T-helper 1 cell treated with Interleukin-12 subunit alpha and Interleukin-12 subunit beta and Interleukin-4 antibody, amounts not matched to agents 30 ng/mL and 1 ng/mL, for 36 hours (primary cell): Measurements from ENCODE around the gene NAA60. TPM values are rescaled to one million over a fixed set of nuclear protein-coding genes. Genes with fewer than 3 reads are reported as not detected.

Experiments used
- intact Hi-C: fragments of 100-400 bp; cut with micrococcal nuclease; formaldehyde crosslinking; loops from one replicate; pipeline ENCODE4 v1.15.1; 2024
- total RNA-seq: library from RNA; stranded (reverse); gene quantifications from 2 replicates; pipeline ENCODE4 v1.2.3, GENCODE V29; 2022

NAA60 gene
- total RNA-seq, 1 donor from 2014 or later, result 53.7 TPM

GRCh38 chr16:3501783-3502400 lies 58.4 kb downstream of the NAA60 start:
- intact Hi-C loops, result loop anchor here (2.0 to 10.0 kb wide), 5 partner anchors 60 to 427 kb away; partner anchors contain the start of genes CREBBP, NAA60 and ZNF597

DNA sequence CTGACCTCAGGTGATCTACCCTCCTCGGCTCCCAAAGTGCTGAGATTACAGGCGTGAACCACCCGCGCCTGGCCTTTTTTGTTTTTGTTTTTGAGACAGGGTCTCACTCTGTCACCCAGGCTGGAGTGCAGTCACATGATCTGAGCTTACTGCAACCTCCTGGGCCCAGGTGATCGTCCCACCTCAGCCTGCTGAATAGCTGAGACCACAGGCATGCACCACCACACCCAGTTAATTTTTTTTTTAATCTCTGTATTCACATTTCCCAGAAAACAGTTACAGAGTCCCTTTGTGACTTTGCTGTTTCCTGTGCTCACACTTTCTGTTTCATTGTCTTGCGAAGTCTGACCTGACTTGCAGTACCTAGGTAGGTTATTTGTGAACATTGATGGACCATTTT lies 60.0 kb downstream of the NAA60 start:
- intact Hi-C loops, result loop anchor here (1.0 to 10.0 kb wide), 7 partner anchors 8 to 499 kb away; partner anchors contain the start of genes CREBBP, NAA60, ZNF263 and ZNF597

GRCh38 chr16:3508736-3509135 lies 65.3 kb downstream of the NAA60 start:
- intact Hi-C loops, result loop anchor here (1.0 to 10.0 kb wide), 3 partner anchors 8 to 434 kb away; partner anchors contain the start of gene CREBBP

DNA sequence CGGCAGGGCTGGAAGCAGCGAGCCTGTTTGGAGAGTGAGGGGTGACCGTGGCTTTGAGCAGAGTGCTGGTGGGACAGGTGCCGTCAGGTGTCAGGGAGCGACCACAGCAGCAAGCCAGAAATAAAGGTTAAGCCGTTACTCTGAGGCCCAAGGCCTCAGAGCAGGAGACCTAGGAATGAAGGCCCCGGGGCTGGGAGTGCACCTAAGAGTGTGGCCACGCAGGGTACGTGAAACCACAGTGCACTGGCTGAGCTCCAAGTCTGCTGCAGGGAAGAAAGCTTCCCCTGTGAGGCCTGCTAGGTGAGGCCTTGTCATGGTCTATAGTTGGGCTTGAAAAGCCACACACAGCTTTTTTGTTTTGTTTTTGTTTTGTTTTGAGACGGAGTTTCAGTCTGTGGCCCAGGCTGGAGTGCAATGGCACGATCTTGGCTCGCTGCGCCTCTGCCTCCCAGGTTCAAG lies 66.0 kb downstream of the NAA60 start:
- intact Hi-C loops, result loop anchor here (1.0 to 10.0 kb wide), 3 partner anchors 9 to 435 kb away; partner anchors contain the start of gene CREBBP

GRCh38 chr16:3510416-3510815 lies 66.9 kb downstream of the NAA60 start:
- intact Hi-C loops, result no loop called here

- intact Hi-C loops, result loop anchor here (1.0 kb wide), 1 partner anchor 8 kb away; no protein-coding TSS in a partner anchor
These were observed 68.1 kb downstream of the NAA60 start for GRCh38 chr16:3511286-3512180.

- intact Hi-C loops, result no loop called here
These were observed 70.6 kb downstream of the NAA60 start for GRCh38 chr16:3513892-3514583.

DNA sequence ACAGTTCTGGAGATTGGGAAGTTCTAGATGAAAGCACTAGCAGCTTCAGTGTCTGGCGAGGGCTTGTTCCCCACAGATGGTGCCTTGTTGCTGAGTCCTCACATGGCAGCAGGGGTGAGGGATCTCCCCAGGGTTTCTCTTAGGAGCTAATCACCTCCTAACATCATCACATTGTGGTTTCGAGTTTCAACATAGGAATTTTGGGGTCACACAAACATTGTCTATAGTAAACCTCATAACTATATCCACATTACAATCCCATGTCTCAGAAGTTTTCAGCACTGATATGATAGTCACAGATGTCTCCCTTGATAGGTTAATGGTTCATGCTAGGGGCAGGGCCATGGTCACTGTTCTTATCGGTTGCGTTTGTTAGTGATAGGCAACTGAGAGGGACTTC lies 71.1 kb downstream of the NAA60 start:
- intact Hi-C loops, result no loop called here

DNA sequence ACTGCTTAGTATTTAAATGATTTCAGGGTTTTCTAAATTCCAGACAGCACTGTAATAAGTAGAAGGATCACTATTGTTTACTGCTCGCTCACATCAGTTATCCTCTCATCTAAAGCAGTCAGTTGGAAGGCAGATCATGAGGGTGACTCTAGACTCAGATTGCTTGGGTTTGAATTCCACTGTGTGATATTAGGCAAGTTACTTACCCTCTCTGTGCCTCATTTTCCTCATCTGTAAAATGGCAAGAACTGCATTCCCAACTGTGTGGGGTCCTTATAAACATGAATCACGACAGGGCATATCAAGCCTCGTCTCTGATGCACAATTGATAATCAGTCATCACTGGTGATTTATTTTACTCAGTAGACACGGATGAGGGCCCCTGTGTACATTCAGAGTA lies 72.4 kb downstream of the NAA60 start:
- intact Hi-C loops, result no loop called here

- intact Hi-C loops, result no loop called here
These were observed 75.0 kb downstream of the NAA60 start for GRCh38 chr16:3518292-3518985.

GRCh38 chr16:3518986-3519348 lies 75.5 kb downstream of the NAA60 start:
- intact Hi-C loops, result no loop called here

GRCh38 chr16:3519581-3519980 lies 76.1 kb downstream of the NAA60 start:
- intact Hi-C loops, result no loop called here

DNA sequence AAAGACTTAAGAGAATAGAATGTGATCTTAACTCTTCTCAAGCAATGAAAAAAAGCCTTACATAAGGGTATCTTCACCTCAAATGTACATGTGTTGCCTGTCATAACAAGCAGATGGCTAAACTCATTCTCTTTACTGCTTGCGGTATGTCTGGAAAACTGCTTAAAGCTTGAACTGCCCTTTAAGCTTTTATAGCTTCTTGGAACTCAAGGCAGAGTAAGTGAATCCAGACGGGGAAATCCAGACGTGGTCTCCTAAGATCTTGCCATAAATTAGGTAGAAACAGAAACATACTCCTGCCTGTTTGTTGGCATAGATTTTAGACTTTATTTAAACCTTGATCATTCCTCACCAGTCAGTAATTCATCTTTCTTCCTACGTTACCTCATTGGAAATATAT lies 76.9 kb downstream of the NAA60 start:
- intact Hi-C loops, result no loop called here

- intact Hi-C loops, result no loop called here
These were observed 77.4 kb downstream of the NAA60 start for GRCh38 chr16:3520841-3521240.

DNA sequence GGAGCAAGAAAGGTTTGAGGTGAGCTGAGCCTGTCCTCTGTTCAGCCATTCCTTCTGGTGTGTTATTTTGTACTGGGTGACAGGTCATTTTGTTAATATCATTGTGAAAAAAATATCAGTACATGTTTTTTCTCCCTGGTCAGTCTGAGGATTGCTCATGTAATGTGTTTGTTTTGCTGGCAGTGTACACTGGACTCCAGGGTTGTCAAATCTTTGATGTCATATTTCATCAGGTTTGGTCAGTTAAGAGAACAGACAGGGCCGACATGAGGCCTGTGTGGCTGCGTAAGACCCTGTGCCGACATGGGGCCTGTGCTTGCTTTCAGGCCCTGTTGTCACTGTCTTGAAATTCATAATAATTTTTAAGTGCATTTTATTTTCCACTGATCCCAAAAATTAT lies 79.8 kb downstream of the NAA60 start:
- intact Hi-C loops, result no loop called here

DNA sequence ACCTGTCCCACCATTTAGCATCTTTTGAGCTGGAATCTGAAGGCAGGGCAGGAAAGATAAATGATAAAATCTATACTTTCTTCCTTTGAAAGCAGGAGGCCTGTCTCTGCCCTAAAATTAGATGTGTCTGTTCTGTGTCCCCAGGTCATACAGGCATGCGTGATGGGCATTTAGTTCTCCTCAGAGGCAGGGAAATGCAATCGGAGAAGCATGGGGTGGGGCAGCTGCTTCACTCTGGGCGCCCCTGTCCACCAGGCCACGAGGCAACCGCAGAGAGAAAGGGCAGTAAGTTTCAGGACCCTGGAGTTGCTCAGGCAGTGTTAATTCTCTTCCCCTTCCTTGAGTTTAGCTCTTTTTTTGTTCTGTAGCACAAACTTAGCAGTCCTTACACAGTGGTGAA lies 82.5 kb downstream of the NAA60 start:
- intact Hi-C loops, result loop anchor here (5.0 kb wide), 1 partner anchor 51 kb away; the partner anchor contains the start of gene NLRC3

GRCh38 chr16:3527216-3527829 lies 83.8 kb downstream of the NAA60 start:
- intact Hi-C loops, result loop anchor here (5.0 kb wide), 1 partner anchor 50 kb away; the partner anchor contains the start of gene NLRC3

DNA sequence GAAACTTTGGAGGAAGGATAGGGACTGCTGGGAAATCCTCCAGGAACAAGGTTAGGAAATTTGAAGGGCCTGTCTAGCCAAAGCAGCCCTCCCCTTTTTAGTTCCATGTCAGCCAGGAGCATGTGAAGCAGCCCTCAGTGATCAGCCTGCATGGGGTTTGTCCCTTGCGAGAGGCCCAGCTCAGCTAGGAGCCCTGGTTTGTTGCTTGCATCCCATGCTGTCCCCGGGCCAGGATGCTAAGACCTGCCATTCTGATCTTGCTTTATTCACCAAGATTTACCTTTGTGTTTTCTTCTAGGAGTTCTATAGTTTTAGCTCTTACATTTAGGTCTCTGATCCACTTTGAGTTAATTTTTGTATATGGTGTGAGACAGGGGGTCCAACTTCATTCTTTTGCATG lies 84.9 kb downstream of the NAA60 start:
- intact Hi-C loops, result loop anchor here (5.0 kb wide), 1 partner anchor 49 kb away; the partner anchor contains the start of gene NLRC3

DNA sequence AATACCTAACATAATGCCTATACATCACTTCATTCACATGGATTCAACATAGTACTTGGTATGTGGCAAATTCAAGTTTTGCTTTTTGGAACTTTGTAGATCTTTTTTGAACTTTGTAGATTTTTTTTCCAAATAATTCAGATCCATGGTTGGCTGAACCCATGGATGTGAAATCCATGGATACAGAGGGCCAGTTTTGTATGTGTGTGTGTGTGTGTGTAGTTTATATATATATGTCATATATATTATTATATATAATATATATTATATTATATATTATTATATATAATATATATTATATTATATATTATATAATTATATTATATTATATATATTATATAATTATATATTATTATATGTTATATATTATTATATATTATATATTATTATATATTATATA lies 85.7 kb downstream of the NAA60 start:
- intact Hi-C loops, result loop anchor here (5.0 kb wide), 1 partner anchor 48 kb away; the partner anchor contains the start of gene NLRC3

DNA sequence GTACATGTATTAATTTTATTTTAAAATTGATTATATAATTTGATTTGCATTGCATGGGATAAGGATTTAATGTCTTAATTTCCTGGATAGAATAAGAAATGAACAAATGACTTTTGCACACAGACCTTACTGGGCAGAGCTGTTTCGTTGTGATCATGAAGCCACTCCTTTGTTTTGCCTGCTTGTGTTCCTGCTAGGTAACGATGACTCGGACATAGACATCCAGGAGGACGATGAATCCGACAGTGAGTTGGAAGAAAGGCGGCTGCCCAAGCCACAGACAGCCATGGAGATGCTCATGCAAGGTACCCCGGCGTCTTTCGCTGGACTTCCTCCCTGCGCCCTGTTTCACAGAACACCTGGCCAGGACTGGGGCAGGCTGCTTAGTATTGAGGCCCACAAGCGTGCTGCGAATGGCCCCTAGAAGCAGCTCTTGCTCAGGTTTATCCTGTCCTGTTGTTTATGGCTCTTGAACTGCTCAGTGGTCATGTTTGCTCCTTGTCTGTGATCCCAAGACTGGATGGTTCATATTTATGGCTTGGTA lies 87.0 kb downstream of the NAA60 start:
- intact Hi-C loops, result no loop called here
